B cell (primary cell): Measurements from ENCODE around the gene PANX3.

Source experiments
- EZH2 ChIP-seq: IDR thresholded peaks from 2 replicates; pipeline ENCODE4 v1.6.1; 2012; ENCODE audit warnings: borderline replicate concordance, low read depth, mild to moderate bottlenecking, moderate library complexity, low read length; ENCODE audit not compliant: insufficient read depth, poor library complexity, severe bottlenecking
- TF ChIP-seq, protein P1 (sequence below): fragments of 200-600 bp; IDR thresholded peaks from one replicate; pipeline ENCODE4 v1.8.0; 2022; ENCODE audit warnings: antibody characterized with exemption, mild to moderate bottlenecking

GRCh38 chr11:124592627-124593026 lies 18.6 kb upstream of the PANX3 start:
- TF ChIP-seq, protein P1, sequence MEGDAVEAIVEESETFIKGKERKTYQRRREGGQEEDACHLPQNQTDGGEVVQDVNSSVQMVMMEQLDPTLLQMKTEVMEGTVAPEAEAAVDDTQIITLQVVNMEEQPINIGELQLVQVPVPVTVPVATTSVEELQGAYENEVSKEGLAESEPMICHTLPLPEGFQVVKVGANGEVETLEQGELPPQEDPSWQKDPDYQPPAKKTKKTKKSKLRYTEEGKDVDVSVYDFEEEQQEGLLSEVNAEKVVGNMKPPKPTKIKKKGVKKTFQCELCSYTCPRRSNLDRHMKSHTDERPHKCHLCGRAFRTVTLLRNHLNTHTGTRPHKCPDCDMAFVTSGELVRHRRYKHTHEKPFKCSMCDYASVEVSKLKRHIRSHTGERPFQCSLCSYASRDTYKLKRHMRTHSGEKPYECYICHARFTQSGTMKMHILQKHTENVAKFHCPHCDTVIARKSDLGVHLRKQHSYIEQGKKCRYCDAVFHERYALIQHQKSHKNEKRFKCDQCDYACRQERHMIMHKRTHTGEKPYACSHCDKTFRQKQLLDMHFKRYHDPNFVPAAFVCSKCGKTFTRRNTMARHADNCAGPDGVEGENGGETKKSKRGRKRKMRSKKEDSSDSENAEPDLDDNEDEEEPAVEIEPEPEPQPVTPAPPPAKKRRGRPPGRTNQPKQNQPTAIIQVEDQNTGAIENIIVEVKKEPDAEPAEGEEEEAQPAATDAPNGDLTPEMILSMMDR, result no peak
- TF ChIP-seq EZH2, result no peak
